Stimulated activated CD8-positive, alpha-beta memory T cell treated with anti-CD3 and anti-CD28 coated beads, Interleukin-12 subunit alpha, Interleukin-12 subunit beta, amount 100 ng/mL, for 4 hours (primary cell): ENCODE data around the gene MRTFA.
"Not testable (repeated sequence)": the region's sequence is repeated elsewhere in the genome, so short reads cannot be mapped to it uniquely, and the experiment has no call there.

Experiments
- DNase-seq: peaks from one replicate; pipeline ENCODE4 v3.0.0-alpha.2; 2020; ENCODE audit warnings: low read depth

MRTFA gene

DNA sequence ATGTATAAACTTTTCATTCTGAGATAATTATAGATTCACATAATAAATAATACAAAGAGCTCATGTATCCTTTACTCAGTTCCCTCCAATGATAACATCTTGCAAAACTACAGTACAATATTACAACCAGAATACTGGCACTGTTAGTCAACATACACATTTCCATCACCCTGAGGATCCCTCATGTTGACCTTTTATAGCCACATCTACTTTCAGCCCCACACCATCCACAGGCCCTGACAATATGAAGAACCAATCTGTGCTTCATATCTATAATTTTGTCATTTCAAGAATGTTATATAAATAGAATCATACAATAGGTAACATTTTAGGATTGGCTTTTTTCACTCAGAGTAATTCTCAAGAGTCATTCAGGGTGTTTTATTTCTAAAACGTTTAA lies 115.5 kb downstream of the MRTFA start:
- no peak for DNase-seq

DNA sequence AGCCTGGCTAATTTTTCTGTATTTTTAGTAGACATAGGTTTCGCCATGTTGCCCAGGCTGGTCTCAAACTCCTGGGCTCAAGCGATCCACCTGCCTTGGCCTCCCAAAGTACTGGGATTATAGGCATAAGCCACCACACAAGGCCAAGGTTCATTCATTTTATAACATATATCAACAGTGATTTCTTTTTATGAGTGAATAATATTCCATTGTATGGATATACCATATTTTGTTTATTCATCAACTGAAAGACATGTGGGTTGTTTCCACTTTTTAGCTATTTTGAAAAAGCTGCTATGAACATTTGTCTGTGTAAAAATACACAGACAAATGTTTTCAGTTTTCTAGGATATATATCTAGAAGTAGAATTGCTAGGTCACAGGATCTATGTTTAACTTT lies 116.0 kb downstream of the MRTFA start:
- DNase-seq: no peak

DNA sequence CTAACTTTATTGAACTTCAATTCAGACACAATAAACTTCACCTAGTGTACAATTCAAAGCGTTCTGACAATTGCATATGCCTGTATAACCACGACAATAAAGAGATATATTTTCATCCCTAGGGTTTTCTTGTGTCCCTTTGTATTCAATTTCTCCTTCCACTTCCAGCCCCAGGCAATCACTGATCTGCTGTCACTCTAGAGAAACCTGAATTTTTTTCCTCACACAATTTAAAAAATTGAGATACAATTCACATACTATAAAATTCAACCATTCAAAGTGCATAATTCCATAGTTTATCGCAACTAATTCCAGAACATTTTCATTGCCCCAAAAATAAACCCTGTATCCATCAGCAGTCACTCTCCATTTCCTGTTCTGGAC lies 116.6 kb downstream of the MRTFA start:
- DNase-seq: no peak

DNA sequence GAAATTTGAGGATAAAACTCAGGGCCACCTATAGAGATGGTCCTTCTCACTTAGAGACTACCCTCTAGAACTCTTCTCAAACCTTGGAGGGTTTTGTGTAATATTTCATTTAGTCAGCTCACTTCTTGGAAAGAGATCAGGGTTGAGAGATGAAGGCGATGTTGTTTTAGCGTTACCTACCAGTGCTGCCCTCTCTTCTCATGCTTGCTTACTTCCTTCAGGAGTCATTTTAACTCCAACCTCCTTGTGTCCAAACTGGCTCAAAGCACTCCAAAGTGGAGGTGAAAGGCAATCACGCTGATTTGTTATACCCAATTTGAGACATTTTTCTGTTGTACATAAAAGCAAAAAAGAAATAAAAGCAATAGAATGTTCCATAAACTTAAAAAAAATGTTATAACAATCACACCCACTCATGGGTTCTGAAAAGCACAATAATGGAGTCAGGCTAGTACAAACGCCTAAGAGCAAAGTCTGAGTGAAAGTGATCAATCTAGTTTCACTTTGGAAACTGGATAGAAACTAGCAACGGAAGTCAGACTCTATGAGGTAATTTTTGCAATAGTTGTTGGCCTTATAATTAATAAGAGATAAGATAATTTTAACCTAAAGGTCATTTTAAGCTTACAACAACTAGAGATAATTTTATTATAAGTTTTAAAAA lies 117.1 kb downstream of the MRTFA start:
- no peak for DNase-seq

DNA sequence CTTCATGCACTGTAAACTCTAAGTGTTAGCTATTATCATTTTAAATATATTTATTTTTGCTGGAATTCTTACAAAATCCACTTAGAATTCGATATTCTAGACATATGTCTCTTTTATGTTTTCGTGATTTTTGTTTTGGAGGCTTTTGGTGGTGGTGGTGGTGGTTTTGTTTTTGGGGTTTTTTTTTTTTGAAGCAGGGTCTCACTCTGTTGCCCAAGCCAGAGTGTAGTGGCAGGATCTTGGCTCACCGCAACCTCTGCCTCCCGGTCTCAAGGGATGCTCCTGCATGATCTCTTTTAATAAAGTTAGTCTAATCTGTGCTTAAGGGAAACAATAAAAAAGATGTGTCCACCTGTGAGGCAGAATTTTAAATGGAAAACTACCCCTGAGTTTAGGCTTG lies 117.7 kb downstream of the MRTFA start:
- DNase-seq: no peak

DNA sequence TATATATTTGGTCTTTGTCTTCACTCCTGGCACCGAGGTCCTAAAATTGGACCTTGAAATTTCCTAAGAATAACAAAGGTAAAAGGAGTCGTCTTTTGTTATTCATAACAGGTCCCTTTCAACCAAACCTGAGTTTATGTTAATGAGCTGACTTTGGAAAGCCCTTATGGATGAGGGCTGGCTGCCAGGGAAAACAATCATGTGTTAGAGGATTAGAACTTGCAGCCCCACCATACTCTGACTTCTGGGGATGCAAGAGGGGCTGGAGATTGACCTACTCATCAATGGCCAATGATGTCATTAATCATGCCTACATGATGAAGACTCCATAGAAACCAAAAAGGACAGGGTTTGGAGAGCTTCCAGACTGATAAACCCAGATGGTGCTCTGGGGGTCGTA lies 118.9 kb downstream of the MRTFA start:
- no peak for DNase-seq

DNA sequence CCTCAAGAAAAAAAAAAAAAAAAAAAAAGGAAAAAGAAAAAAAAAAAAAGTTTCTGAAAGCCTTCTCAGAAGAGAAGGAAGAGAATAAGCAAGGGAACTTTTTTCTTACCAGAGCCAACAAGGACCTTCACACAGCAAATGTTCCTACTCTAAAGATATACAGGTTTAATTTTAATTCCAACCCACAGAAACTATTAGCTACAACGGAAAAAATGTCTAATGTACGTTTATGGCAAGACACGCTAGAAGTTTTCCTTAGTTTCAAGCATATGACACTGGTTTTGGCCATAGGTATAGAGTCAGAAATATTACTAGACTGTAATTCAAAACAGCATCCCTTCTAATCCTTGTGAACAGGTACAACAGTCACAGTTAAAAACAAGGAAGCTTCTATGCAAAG lies 120.1 kb downstream of the MRTFA start:
- DNase-seq: no peak

DNA sequence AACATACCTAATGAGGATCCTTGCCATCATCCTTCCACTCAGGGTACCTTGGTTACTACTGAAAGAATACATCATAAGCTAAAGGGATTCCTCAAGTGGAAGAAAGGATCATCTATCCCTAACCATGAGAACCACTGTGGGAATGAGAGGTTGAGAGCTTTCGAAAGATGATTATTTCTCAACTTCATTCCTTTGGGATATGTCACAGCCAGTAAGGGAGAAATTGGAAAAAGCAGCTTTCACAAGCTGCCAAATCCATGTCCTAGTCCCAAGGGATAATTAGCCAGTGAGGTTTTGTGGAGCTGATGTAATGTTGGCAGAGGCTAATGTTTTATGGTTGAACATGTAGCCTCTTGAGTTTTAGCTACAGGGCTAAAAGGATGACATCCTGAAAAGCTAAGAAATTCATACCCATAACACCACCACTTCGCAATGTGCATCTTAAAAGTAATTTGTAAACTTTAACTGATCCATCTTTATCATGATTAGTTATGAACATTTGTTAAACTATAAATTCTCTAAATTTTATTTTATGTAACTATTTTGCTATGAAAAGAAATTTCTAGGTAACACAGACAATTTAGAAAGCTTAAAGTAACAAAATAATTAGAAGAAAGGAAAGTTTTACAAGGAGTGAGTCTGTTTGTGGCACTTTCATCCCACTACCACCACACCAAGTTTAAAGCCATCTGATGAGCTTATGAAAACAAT lies 123.9 kb downstream of the MRTFA start:
- DNase-seq: no peak

DNA sequence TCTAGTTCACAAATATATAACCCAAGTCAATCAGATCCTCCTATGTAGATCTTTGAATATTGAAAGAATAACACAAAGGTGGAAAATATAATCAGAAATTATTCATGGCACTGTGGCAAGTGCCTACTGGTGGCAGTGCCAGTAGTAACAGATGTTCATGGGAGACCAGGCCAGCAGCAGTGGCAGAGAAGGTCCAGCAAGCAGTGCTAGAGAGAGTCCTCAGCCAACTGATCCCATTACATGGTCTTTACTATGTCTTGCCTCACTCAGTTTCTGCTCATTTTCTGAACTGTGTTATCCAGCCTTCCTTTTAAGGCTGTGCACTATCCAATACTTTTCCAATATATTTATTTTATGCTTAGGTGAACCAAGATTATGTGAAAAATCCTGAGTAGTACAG lies 124.9 kb downstream of the MRTFA start:
- no peak for DNase-seq

DNA sequence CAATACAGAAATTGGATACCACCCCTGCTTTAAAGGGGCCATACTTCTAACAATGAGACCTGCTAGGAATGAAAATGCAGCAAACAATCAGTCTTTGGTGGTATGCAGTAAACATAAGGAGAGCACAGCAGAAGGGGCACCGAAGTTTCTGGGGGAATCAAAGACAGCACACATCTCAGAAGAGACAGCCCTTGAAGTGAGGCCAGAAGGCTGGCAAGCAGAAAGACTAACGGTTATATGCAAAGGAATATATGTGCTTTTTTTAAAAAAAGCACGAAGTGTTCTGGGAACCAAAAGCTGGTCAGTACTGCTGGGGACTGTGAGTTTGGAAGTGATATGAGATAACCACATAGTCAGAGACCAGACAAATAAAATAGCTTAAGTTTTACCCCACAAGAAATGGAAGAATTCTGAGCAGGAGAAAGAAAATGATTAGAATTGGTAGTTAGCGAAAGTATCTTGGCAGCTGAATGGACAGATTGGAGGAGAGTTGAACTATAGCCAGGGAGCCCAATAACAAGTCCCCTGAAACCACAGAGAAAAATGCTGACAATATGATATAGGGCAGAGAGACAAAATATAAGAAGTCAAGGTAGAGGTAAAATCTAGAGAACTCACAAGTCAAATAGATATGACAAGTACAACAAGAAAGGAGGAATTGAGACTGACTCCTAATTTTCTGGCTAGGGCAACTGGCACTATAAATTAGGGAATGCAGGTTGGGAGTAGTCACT lies 125.7 kb downstream of the MRTFA start:
- DNase-seq: no peak

DNA sequence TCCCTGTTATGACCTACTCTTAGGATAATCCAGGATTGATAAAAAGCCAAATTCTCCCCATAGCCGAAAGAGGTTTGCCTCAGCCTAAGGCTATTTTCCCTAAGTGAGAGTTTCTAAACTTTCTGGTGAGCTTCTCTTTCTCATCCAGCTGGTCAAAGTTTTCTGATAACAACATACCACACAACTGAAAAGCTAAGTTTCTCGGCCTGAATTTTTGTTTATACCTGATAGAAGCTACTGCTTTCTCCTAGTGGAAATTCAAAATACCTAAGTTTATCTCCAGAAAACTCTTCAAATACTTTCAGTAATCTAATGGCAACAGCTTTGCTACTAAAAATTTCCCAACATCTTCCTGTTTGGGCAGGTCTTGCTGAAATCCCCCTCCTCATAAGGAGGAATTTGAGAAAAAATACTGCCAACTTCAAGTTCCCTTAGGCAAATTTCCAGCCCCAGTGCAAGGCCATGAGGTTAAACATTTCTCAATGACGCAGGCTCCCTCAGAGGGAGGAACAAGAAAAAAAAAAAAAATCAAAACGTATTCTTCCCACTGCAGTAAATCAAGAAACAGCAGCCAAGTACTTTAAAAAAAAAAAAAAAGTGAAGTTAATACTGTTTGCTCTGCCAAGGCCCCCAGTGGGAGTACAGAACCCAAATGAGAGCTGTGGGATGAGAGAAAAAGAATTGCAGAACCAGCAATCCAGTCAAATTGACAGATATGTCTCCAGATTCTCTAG lies 127.0 kb downstream of the MRTFA start:
- DNase-seq: no peak

DNA sequence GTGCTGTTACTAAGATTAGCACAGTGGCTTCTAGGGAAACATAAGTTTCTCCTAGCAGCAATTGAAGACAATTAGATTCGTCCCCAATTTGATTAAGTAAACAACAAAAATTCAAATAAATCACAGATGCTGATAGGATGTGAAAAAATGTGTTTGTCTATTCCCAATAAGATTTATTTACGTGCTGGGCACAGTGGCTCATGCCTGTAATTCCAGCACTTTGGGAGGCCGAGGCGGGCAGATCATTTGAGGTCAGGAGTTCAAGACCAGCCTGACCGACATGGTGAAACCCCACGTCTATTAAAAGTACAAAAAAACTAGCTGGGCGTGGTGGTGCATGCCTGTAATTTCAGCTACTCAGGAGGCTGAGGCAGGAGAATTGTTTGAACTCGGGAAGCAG lies 128.5 kb downstream of the MRTFA start:
- DNase-seq: not testable (repeated sequence)

DNA sequence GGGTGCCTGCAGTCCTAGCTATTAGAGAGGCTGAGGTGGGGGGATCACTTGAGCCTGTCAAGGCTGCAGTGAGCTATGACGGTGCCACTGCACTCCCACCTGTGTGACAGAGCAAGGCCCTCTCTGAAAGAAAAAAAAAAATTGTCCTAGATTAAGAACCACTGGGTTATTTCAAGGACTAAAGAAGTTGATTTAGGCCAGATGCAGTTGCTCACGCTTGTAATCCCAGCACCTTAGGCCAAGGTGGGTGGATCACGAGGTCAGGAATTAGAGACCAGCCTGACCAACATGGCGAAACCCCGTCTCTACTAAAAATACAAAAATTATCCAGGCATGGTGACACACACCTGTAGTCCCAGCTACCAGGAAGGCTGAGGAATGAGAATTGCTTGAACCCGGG lies 129.0 kb downstream of the MRTFA start:
- no peak for DNase-seq

DNA sequence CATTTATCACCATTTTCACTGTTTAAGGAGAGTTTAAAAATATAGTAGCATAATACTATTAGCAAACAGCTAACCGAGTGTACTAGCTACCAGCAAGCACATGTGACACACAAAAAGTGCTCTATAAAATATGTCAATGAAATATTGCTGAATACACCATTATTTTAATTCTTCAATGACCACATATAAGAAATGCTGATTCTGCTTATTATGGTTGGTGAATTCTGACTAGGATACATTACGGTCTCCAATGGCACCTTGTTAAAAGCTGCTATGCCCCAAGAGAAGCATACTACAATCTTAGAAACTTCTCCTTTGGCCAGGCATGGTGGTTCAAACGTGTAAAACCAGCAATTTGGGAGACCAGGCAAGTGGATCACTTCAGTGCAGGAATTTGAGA lies 129.8 kb downstream of the MRTFA start:
- DNase-seq: no peak

DNA sequence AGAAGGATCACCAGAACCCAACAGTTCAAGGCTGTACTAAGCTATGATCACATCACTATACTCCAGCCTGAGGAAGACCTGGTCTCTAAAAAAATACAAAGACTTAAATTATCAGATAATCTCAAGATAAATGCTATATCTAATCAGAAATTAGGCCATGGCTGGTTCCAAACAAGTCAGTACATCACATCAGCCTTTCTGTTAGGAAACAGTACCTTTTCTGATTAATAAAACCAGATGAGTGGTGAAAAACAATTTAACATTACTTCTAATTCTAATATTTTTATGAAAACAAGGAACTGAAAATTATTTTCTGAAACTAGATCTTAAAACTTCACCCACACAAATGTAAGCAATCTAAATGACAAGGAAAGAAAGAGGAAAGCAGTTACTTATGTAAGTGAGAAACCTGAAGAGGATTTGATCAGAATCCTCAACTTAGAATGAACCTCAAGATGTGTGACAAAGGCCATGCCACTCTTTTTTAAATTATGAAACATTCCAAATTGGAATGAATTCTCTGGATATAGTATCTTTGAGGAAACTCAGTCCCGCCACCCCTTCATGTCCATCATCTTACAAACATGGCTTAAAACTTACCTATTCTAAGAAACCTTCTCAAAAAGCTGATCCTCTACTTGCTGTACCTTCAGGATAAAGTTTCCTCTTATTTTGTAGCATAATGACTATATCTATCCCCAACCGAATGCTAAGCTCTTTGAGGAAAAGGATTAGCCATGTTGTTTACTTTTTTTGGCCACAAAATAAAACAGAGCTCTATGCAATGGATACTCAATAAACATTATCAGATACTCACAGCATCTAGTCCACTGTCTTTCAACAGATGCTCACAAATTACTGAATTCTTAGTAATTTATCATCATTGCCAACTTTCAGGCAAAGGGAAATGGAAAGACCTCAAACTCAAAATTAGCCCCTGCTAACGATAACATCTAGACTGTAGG lies 132.0 kb downstream of the MRTFA start:
- DNase-seq: no peak

DNA sequence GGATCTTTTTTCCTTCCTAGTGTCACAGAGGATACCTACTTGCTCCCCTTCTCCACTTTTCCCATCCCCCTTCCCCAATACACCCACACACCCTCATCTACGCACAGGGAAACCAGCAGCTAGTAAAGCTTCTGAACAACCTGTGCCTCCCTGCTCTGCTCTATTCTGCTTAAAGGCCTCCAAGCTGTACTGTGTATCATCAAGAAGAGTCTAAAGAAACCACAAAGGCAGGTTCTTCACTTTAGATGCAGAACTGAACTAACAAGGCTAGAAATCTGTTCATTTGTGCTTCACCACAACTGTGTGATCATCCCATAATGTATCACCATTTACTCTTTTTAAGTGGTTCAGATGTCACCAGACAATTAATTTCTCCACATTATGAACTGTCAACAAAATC lies 133.6 kb downstream of the MRTFA start:
- no peak for DNase-seq

DNA sequence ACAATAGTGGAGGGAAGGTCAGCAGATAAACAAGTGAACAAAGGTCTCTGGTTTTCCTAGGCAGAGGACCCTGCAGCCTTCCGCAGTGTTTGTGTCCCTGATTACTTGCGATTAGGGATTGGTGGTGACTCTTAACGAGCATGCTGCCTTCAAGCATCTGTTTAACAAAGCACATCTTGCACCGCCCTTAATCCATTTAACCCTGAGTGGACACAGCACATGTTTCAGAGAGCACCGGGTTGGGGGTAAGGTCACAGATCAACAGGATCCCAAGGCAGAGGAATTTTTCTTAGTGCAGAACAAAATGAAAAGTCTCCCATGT lies 136.1 kb downstream of the MRTFA start:
- not testable (repeated sequence) for DNase-seq

DNA sequence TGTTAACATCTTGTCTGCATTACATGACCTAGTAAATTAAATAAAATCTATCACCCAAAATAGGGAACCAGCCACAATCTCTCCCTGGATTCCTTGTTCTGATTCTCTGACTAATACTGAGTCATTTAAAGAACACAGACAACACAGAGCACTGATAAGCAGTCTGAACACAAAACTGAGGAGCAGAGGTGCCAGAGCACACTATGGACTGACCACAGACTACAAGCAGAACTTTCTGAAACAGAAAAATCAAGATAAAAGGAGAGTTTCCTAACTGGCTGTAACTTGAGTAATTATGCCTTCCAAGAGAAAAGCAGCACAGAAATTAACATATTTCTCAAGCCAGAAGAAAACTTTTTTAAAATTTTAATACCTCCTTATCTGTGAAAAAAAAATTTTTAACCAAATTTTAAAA lies 137.3 kb downstream of the MRTFA start:
- no peak for DNase-seq

DNA sequence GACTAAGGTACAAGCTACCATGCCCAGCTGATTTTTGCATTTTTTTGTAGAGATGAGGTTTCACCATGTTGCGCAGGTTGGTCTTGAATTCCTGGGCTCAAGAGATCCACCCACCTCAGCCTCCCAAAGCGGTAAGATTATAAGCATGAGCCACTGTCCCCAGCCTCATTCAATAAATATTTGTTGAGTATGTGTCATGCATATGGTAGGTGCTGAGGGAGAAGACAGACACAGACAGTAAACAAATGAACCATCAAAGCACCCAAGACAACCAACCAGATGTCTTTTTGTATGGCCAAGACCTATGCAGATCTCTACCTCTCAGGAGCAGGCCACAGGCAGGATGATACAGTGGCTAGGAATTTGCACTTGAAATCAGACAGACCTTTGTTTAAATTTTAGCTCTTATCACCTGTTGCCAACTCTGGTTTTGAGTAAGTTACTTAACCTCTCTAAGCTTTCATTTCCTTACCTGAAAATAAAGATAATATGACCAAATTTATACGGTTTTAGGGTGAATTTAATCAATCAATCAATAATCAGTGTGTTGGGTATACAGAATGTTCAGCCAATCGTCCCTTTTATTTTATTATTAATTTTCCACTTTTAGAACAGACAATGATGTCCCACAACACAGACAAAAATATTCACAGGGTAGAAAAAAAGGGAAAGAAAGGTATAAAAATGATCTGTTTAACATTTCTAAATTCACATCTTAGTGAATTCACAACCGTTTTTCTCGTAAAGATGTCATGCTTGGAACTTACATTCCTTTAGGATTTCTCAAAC lies 137.9 kb downstream of the MRTFA start:
- no peak for DNase-seq

DNA sequence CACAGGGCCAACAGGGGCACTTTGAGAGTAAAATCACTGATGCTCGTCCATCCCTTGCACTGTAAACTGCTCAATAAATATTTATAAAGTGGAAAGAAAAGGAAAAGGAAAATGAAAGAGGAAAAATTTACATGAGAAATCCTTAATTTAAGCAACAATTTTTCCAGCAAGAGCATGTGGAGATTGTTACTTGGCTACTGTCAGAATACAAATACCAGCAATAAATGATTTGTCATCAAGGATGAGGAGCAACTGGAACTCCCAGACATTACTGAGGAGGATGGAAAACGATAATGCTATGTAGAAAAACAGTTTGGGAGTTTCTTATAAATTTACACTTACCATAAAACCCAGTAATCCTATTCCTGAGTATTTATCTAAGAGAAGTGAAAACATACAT lies 143.1 kb downstream of the MRTFA start:
- DNase-seq: no peak
